Brain microvascular endothelial cell (primary cell): Measurements from ENCODE around the gene DNAJB13.
"Not testable (repeated sequence)": the region's sequence is repeated elsewhere in the genome, so short reads cannot be mapped to it uniquely, and the experiment has no call there.

Experiments used
- DNase-seq: peaks from one replicate; pipeline ENCODE4 v3.0.0-alpha.2; 2020
- H3K27ac ChIP-seq: fragments of 250-450 bp; sonication (Bioruptor Pico); 2 replicates; pipeline ENCODE4 v1.5.1; 2020; ENCODE audit warnings: mild to moderate bottlenecking, moderate library complexity
- H3K27me3 ChIP-seq: fragments of 250-450 bp; sonication (Bioruptor Pico); replicated peaks from 2 replicates; pipeline ENCODE4 v1.5.1; 2020; ENCODE audit warnings: mild to moderate bottlenecking
- H3K36me3 ChIP-seq: fragments of 250-450 bp; sonication (Bioruptor Pico); replicated peaks from 2 replicates; pipeline ENCODE4 v1.5.1; 2020; ENCODE audit warnings: mild to moderate bottlenecking
- H3K4me3 ChIP-seq: 2 replicates; pipeline ENCODE4 v1.5.1; 2011; ENCODE audit warnings: low read depth, mild to moderate bottlenecking, control low read depth, low read length, moderate library complexity
- CTCF ChIP-seq: IDR thresholded peaks from 2 replicates; pipeline ENCODE4 v1.5.1; 2011; ENCODE audit warnings: low read depth, mild to moderate bottlenecking, moderate library complexity, low read length, control low read depth, inconsistent platforms; ENCODE audit errors: missing control alignments
- in situ Hi-C: cut with HindIII; loops from 2 replicates; pipeline ENCODE4 v1.10.0; 2017; ENCODE audit warnings: low sequenced_read_pairs, low pct_ligation_motif_present

Gene DNAJB13

DNA sequence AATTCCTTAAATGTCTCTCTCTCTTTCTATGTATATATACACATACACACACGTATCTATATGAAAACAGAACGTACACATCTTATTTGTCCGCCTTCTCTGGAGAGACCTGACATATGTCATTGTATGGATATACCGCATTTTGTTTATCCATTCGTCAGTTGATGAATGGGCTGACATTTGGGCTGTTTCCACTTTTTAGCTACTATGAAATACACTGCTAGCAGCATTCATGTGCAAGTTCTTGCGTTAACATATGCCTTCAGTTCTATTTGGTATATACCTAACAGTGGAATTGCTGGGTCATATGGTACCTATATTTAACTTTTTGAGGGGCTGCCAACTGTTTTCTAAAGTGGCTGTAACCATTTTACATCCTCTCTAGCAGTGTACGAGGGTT is 18.0 kb upstream of the DNAJB13 start:
- Histone ChIP-seq H3K27me3 (no peaks in the 10 kb centered on the region), H3K27ac (no peak overlapping the region), H3K36me3 (peaks cover 2% of the 10 kb centered on the region), H3K4me3 (no peak overlapping the region)
- no peak for DNase-seq
- no peak for TF ChIP-seq CTCF
- in situ Hi-C loops = no loop called here

DNA sequence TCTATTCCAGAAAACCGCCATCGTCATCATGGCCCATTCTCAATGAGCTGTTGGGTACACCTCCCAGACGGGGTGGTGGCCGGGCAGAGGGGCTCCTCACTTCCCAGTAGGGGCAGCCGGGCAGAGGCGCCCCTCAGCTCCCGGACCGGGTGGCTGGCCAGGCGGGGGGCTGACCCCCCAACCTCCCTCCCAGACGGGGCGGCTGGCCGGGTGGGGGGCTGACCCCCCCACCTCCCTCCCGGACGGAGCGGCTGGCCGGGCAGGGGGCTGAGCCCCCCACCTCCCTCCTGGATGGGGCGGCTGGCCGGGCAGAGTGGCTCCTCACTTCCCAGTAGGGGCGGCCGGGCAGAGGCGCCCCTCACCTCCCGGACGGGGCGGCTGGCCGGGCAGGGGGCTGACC is 14.8 kb upstream of the DNAJB13 start:
- H3K4me3 ChIP-seq, H3K27me3 ChIP-seq, H3K27ac ChIP-seq, DNase-seq, H3K36me3 ChIP-seq, in situ Hi-C loops: not testable (repeated sequence)

GRCh38 chr11:73939096-73939495 is 11.7 kb upstream of the DNAJB13 start:
- no peak for DNase-seq
- no peak overlapping the region for H3K4me3 ChIP-seq
- TF ChIP-seq CTCF = no peak
- no peaks in the 10 kb centered on the region for H3K36me3 ChIP-seq
- in situ Hi-C loops = no loop called here
- H3K27me3 ChIP-seq = no peaks in the 10 kb centered on the region
- H3K27ac ChIP-seq = no peak overlapping the region

- in situ Hi-C loops = no loop called here
- no peak for TF ChIP-seq CTCF
These were observed 9.8 kb upstream of the DNAJB13 start for GRCh38 chr11:73940801-73941570.

DNA sequence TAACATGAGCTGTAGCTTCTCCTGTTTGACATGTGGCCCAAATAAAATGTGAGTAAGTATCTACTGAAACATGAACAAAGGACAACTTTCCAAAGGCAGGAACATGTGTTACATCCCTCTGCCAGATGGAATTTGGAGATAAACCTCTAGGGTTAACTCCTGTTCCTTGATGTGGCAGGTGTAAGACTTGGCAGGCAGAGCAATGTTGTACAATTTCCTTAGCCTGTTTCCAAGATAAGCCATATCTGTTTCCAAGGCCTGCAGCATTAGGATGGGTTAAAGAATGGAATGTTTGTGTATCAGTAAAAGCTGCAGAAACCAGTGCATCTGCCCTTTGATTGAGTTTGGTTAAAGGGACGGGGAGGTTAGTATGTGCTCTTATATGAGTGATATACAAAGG is 8.8 kb upstream of the DNAJB13 start:
- in situ Hi-C loops = no loop called here
- no peak overlapping the region for H3K27ac ChIP-seq
- H3K36me3 ChIP-seq = no peaks in the 10 kb centered on the region
- no peak for TF ChIP-seq CTCF
- H3K4me3 ChIP-seq = no peak overlapping the region
- no peaks in the 10 kb centered on the region for H3K27me3 ChIP-seq
- DNase-seq = no peak

More at GRCh38 chr11:73940801-73941570, 9.8 kb upstream of the DNAJB13 start:
- Histone ChIP-seq H3K27me3 (no peaks in the 10 kb centered on the region), H3K36me3 (no peaks in the 10 kb centered on the region), H3K4me3 (no peak overlapping the region), H3K27ac (no peak overlapping the region)
- DNase-seq = no peak

DNA sequence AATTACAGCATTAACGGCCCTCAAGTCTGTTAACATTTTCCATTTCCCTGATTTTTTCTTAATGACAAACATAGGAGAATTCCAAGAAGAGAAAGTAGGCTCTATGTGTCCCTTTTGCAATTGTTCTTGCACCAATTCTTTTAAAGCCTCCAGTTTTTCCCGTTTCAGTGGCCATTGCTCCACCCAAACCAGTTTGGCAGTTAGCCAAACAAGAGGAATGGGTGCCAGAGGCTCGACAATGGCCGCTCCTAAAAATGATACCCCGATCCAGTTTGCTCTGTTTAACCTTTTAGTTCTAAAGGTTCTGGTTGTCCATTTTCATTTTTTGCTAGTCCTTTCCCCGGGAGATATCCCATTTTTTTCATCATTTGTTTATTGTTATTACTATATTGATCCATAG is 6.7 kb upstream of the DNAJB13 start:
- in situ Hi-C loops = no loop called here
- H3K36me3 ChIP-seq = no peaks in the 10 kb centered on the region
- no peak overlapping the region for H3K4me3 ChIP-seq
- no peak for TF ChIP-seq CTCF
- DNase-seq = no peak
- no peak overlapping the region for H3K27ac ChIP-seq
- H3K27me3 ChIP-seq = no peaks in the 10 kb centered on the region
